ENCODE results near the gene MYRF.

- TF ChIP-seq EZH2phosphoT487 (IDR thresholded peaks at IDR 0.05; ENCODE audit: borderline replicate concordance): no peak
- no peak for TF ChIP-seq CTCF (conservative IDR thresholded peaks at IDR 0.05; ENCODE audit: low read length)
These were observed 52.7 kb downstream of the MYRF start for GRCh38 chr11:61805146-61805545.
